HEK293 (cell line): Measurements from ENCODE around the gene MLPH.

ENCODE experiments used
- PRDM1 ChIP-seq: fragments of 450-650 bp; formaldehyde crosslinking; IDR thresholded peaks from 2 replicates; pipeline ENCODE4; 2016; ENCODE audit warnings: missing biosample characterization, missing genetic modification characterization
- YY1 ChIP-seq: fragments of 450-650 bp; formaldehyde crosslinking; IDR thresholded peaks from 2 replicates; pipeline ENCODE4 v1.5.1; 2018; ENCODE audit warnings: missing biosample characterization, missing genetic modification characterization

DNA sequence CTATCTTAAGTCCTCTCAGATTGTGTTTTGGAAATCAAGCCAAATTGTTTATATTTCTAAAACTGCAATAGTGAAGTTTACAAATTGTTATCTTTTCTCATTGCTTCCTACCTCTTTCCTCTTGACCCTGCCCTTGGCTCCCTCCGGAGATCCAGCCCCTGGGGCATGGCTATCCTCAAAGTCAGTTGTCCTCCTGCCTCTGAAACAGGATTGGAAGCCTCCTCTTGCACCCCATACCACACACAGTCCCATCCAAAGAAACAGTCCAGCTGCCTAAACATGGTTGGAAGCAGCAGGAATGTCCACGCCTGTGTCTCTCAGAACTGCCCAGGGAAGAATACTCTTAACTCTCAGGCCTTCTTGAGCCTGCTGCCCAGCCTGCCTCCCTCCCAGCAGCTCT is 43.0 kb upstream of the MLPH start:
- TF ChIP-seq YY1 (tag by site-specific recombination) (no peak), PRDM1 (tag by site-specific recombination) (no peak)
